SK-N-SH (cell line): ENCODE data around the gene KLHL14. TPM values are rescaled to one million over a fixed set of nuclear protein-coding genes. Genes with fewer than 3 reads are reported as not detected.

ENCODE experiments used
- CTCF ChIA-PET: fragments of 300-600, 350-600 bp; formaldehyde crosslinking; extraction: SDS; loops from one replicate; lab custom pipeline; 2021; lab: Yijun Ruan, JAX
- POLR2A ChIA-PET: fragments of 350-600 bp; sonication (Branson Sonifier 250); formaldehyde crosslinking; extraction: SDS; loops from one replicate; lab custom pipeline; 2020; ENCODE audit warnings: antibody characterized with exemption, inconsistent platforms; lab: Yijun Ruan, JAX
- DNase-seq: peaks from one replicate; pipeline ENCODE4 v3.0.0; 2012
- H2AFZ ChIP-seq: fragments of 200-600 bp; sonication (generic); 2 replicates; pipeline ENCODE4 v1.8.1; 2016; ENCODE audit warnings: antibody characterized with exemption, mild to moderate bottlenecking, low read depth
- H3F3A ChIP-seq: fragments of 200-600 bp; sonication (generic); replicated peaks from 2 replicates; pipeline ENCODE3; 2016; ENCODE audit warnings: antibody characterized with exemption, mild to moderate bottlenecking; ENCODE audit not compliant: insufficient read depth
- H3K27ac ChIP-seq, 2 experiments: fragments of 200-500 bp in 1 of 2; fragments of 200-600 bp in 1 of 2; sonication (Bioruptor generic) in 1 of 2; sonication (generic), shearing (Covaris generic) in 1 of 2; 2 replicates each; pipeline versions ENCODE4 v1.5.1 to v1.6.1; 2014 to 2016; ENCODE audit warnings: low read depth in 2 of 2, inconsistent platforms in 1 of 2, low read length in 1 of 2, mild to moderate bottlenecking in 1 of 2, mixed read lengths in 1 of 2
- H3K27me3 ChIP-seq: fragments of 200-600 bp; sonication (generic), shearing (Covaris generic); 2 replicates; pipeline ENCODE4 v1.6.1; 2016; ENCODE audit warnings: mixed run types; ENCODE audit not compliant: insufficient read depth
- H3K36me3 ChIP-seq, 2 experiments: fragments of 200-500 bp in 1 of 2; fragments of 200-600 bp in 1 of 2; sonication (Bioruptor generic) in 1 of 2; sonication (generic) in 1 of 2; replicated peaks in 1 of 2; 2 replicates each; pipeline versions ENCODE3 to v1.5.1; 2014 to 2016; ENCODE audit warnings: low read length in 1 of 2, mild to moderate bottlenecking in 1 of 2; ENCODE audit not compliant: insufficient read depth in 2 of 2, control insufficient read depth in 1 of 2
- H3K4me1 ChIP-seq, 2 experiments: fragments of 200-500 bp in 1 of 2; fragments of 200-600 bp in 1 of 2; sonication (Bioruptor generic) in 1 of 2; sonication (generic), shearing (Covaris generic) in 1 of 2; 2 replicates each; pipeline versions ENCODE4 v1.5.1 to v1.6.1; 2014 to 2016; ENCODE audit warnings: low read depth in 1 of 2, low read length in 1 of 2, mixed run types in 1 of 2; ENCODE audit not compliant: insufficient read depth in 2 of 2, control insufficient read depth in 1 of 2
- H3K4me2 ChIP-seq: fragments of 200-600 bp; sonication (generic), shearing (Covaris generic); 2 replicates; pipeline ENCODE4 v1.6.1; 2017; ENCODE audit warnings: mixed run types
- H3K4me3 ChIP-seq, 2 experiments: fragments of 200-500 bp in 1 of 2; fragments of 200-600 bp in 1 of 2; sonication (Bioruptor generic) in 1 of 2; sonication (generic), shearing (Covaris generic) in 1 of 2; 2 replicates each; pipeline versions ENCODE4 v1.5.1 to v1.8.1; 2014 to 2016; ENCODE audit warnings: low read depth in 2 of 2, inconsistent platforms in 1 of 2, low read length in 1 of 2, mild to moderate bottlenecking in 1 of 2, mixed read lengths in 1 of 2, moderate library complexity in 1 of 2
- H3K79me2 ChIP-seq: fragments of 200-600 bp; sonication (generic); 2 replicates; pipeline ENCODE4 v1.8.1; 2017; ENCODE audit warnings: mild to moderate bottlenecking; ENCODE audit not compliant: insufficient read depth
- H3K9ac ChIP-seq: fragments of 200-600 bp; sonication (generic); 2 replicates; pipeline ENCODE4 v1.6.1; 2017; ENCODE audit warnings: mixed run types
- H3K9me2 ChIP-seq: fragments of 200-600 bp; sonication (generic); 2 replicates; pipeline ENCODE4 v1.6.1; 2017; ENCODE audit warnings: mixed run types
- H3K9me3 ChIP-seq: fragments of 200-600 bp; sonication (generic); 2 replicates; pipeline ENCODE4 v1.6.1; 2017; ENCODE audit warnings: mixed run types, mild to moderate bottlenecking, moderate library complexity
- H4K20me1 ChIP-seq: fragments of 200-600 bp; sonication (generic); 2 replicates; pipeline ENCODE4 v1.6.1; 2017; ENCODE audit warnings: mild to moderate bottlenecking, mixed run types; ENCODE audit not compliant: insufficient read depth
- CHD2 ChIP-seq: fragments of 150-350 bp; IDR thresholded peaks from 2 replicates; pipeline ENCODE4 v1.6.1; 2018; ENCODE audit warnings: low read length; ENCODE audit not compliant: partially characterized antibody
- EZH2phosphoT487 ChIP-seq: fragments of 200-600 bp; sonication (generic); IDR thresholded peaks from 2 replicates; pipeline ENCODE4 v1.6.1; 2017; ENCODE audit warnings: low read depth, mixed run types, mild to moderate bottlenecking, antibody characterized with exemption, moderate library complexity, borderline replicate concordance
- FOXJ3 ChIP-seq: sonication (generic); formaldehyde crosslinking; IDR thresholded peaks from 2 replicates; pipeline ENCODE4 v1.5.1; 2020; ENCODE audit warnings: mild to moderate bottlenecking, missing genetic modification reagents
- GATA2 ChIP-seq: sonication (generic); formaldehyde crosslinking; IDR thresholded peaks from 2 replicates; pipeline ENCODE4 v1.5.0; 2020; ENCODE audit warnings: mild to moderate bottlenecking, missing genetic modification reagents
- IRF3 ChIP-seq: fragments of 150-350 bp; IDR thresholded peaks from 2 replicates; pipeline ENCODE4 v1.6.1; 2016; ENCODE audit warnings: mild to moderate bottlenecking, low read depth, low read length
- JUND ChIP-seq: IDR thresholded peaks from 2 replicates; pipeline ENCODE4 v1.4.0; 2012
- MEF2A ChIP-seq: IDR thresholded peaks from 2 replicates; pipeline ENCODE4 v1.4.0; 2012; ENCODE audit warnings: low read depth, borderline replicate concordance
- NFIC ChIP-seq: IDR thresholded peaks from 2 replicates; pipeline ENCODE4 v1.4.0; 2012; ENCODE audit warnings: borderline replicate concordance
- RCOR1 ChIP-seq: fragments of 150-350 bp; IDR thresholded peaks from 2 replicates; pipeline ENCODE4 v1.6.1; 2017; ENCODE audit warnings: antibody characterized with exemption, low read length
- REST ChIP-seq: IDR thresholded peaks from 2 replicates; pipeline ENCODE4 v1.6.1; 2012; ENCODE audit warnings: mild to moderate bottlenecking, low read depth, low read length, moderate library complexity
- RXRA ChIP-seq: IDR thresholded peaks from 2 replicates; pipeline ENCODE4 v1.4.0; 2012; ENCODE audit warnings: low read depth, mild to moderate bottlenecking, borderline replicate concordance
- SIN3A ChIP-seq: IDR thresholded peaks from 2 replicates; pipeline ENCODE4 v1.6.1; 2012; ENCODE audit warnings: low read depth, mild to moderate bottlenecking, low read length, moderate library complexity, borderline replicate concordance
- SMC3 ChIP-seq: IDR thresholded peaks from 2 replicates; pipeline ENCODE4 v1.6.1; 2012; ENCODE audit warnings: low read depth, low read length, improper control_type of control experiment
- TAF1 ChIP-seq: IDR thresholded peaks from 2 replicates; pipeline ENCODE4 v1.6.1; 2012; ENCODE audit warnings: low read depth, mild to moderate bottlenecking, low read length, moderate library complexity, borderline replicate concordance
- TCF12 ChIP-seq: IDR thresholded peaks from 2 replicates; pipeline ENCODE4 v1.4.0; 2012
- USF2 ChIP-seq: fragments of 150-350 bp; IDR thresholded peaks from 2 replicates; pipeline ENCODE4 v1.6.1; 2017; ENCODE audit warnings: antibody characterized with exemption, low read length, low read depth, borderline replicate concordance
- WGBS: methylation state at CpG from one replicate; pipeline ENCODE4 v1.1.6; 2017; ENCODE audit warnings: low lambda C conversion rate; 5-methylcytosine and 5-hydroxymethylcytosine counted together
- polyA plus RNA-seq, 3 experiments: library from polyadenylated mRNA; depleted of rRNA; stranded (reverse); fragments of >200 nt; gene quantifications; 2 replicates each; pipeline ENCODE4 v1.2.3, GENCODE V29; 2012

KLHL14 gene
- polyA plus RNA-seq, 1 of the 3 experiments (the other 2 are of a cell fraction), result not detected

GRCh38 chr18:32760391-32760790 is 12.4 kb downstream of the KLHL14 start:
- no peak overlapping the region for H3K9ac ChIP-seq
- 61% methylated on average over 6 of the region's 6 CpGs for WGBS
- TF ChIP-seq SIN3A (no peak), EZH2phosphoT487 (no peak), RXRA (no peak), SMC3 (no peak), GATA2 (CRISPR knock-in tag) (no peak), CHD2 (no peak)

GRCh38 chr18:32759611-32760167 is 13.1 kb downstream of the KLHL14 start:
- 17% methylated on average over 2 of the region's 2 CpGs for WGBS
- H3K9me3 ChIP-seq, result no peaks in the 10 kb centered on the region
- H3K36me3 ChIP-seq, result no peaks in the 10 kb centered on the region
- no peak overlapping the region for H3K9ac ChIP-seq
- H3K9me2 ChIP-seq, result no peaks in the 10 kb centered on the region
- no peak overlapping the region for H3K4me2 ChIP-seq
- no peaks in the 10 kb centered on the region for H4K20me1 ChIP-seq
- no peaks in the 10 kb centered on the region for H3K79me2 ChIP-seq
- H3K27me3 ChIP-seq, result no peaks in the 10 kb centered on the region
- no peak overlapping the region for H3K27ac ChIP-seq
- H3F3A ChIP-seq, result no peaks in the 10 kb centered on the region
- H2AFZ ChIP-seq, result no peak overlapping the region
- ChIA-PET CTCF (no interaction called here), POLR2A (no interaction called here)
- no peak overlapping the region for H3K4me3 ChIP-seq
- H3K4me1 ChIP-seq, result no peaks in the 10 kb centered on the region
- no peak for TF ChIP-seq IRF3
- no peak for TF ChIP-seq MEF2A
- TF ChIP-seq JUND, result no peak
- no peak for TF ChIP-seq NFIC
- no peak for TF ChIP-seq TAF1
- TF ChIP-seq RCOR1, result no peak
- no peak for TF ChIP-seq USF2
- no peak for TF ChIP-seq FOXJ3 (CRISPR knock-in tag)
- TF ChIP-seq TCF12, result no peak
- TF ChIP-seq REST, result no peak
- no peak for DNase-seq

More at GRCh38 chr18:32760391-32760790, 12.4 kb downstream of the KLHL14 start:
- no peaks in the 10 kb centered on the region for H3K4me1 ChIP-seq
- H3K27me3 ChIP-seq, result no peaks in the 10 kb centered on the region
- ChIA-PET CTCF (interaction anchor here (0.9 to 1.0 kb wide), 2 partner anchors 9 to 16 kb away, joined by 3 read pairs; no protein-coding TSS in a partner anchor), POLR2A (no interaction called here)
- H3K36me3 ChIP-seq, result no peaks in the 10 kb centered on the region
- H3F3A ChIP-seq, result no peaks in the 10 kb centered on the region
- H3K9me3 ChIP-seq, result no peaks in the 10 kb centered on the region
- no peak overlapping the region for H3K27ac ChIP-seq
- no peaks in the 10 kb centered on the region for H3K79me2 ChIP-seq
- H3K9me2 ChIP-seq, result no peaks in the 10 kb centered on the region
- no peak overlapping the region for H2AFZ ChIP-seq
- no peak overlapping the region for H3K4me3 ChIP-seq
- H3K4me2 ChIP-seq, result no peak overlapping the region
- DNase-seq, result no peak
- no peaks in the 10 kb centered on the region for H4K20me1 ChIP-seq
